COLO668 (cell line): Measurements from ENCODE around the gene PPL.
A peak's percentile ranks its signal among the peaks of the same experiment; 100 is the strongest.
"Not testable (repeated sequence)": the region's sequence is repeated elsewhere in the genome, so short reads cannot be mapped to it uniquely, and the experiment has no call there.

ENCODE experiments used
- DNase-seq: peaks from one replicate; lab custom pipeline; 2025; ENCODE audit not compliant: unreplicated experiment; lab: John Stamatoyannopoulos, UW

Gene PPL, protein sequence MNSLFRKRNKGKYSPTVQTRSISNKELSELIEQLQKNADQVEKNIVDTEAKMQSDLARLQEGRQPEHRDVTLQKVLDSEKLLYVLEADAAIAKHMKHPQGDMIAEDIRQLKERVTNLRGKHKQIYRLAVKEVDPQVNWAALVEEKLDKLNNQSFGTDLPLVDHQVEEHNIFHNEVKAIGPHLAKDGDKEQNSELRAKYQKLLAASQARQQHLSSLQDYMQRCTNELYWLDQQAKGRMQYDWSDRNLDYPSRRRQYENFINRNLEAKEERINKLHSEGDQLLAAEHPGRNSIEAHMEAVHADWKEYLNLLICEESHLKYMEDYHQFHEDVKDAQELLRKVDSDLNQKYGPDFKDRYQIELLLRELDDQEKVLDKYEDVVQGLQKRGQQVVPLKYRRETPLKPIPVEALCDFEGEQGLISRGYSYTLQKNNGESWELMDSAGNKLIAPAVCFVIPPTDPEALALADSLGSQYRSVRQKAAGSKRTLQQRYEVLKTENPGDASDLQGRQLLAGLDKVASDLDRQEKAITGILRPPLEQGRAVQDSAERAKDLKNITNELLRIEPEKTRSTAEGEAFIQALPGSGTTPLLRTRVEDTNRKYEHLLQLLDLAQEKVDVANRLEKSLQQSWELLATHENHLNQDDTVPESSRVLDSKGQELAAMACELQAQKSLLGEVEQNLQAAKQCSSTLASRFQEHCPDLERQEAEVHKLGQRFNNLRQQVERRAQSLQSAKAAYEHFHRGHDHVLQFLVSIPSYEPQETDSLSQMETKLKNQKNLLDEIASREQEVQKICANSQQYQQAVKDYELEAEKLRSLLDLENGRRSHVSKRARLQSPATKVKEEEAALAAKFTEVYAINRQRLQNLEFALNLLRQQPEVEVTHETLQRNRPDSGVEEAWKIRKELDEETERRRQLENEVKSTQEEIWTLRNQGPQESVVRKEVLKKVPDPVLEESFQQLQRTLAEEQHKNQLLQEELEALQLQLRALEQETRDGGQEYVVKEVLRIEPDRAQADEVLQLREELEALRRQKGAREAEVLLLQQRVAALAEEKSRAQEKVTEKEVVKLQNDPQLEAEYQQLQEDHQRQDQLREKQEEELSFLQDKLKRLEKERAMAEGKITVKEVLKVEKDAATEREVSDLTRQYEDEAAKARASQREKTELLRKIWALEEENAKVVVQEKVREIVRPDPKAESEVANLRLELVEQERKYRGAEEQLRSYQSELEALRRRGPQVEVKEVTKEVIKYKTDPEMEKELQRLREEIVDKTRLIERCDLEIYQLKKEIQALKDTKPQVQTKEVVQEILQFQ (N-terminal part only)

DNA sequence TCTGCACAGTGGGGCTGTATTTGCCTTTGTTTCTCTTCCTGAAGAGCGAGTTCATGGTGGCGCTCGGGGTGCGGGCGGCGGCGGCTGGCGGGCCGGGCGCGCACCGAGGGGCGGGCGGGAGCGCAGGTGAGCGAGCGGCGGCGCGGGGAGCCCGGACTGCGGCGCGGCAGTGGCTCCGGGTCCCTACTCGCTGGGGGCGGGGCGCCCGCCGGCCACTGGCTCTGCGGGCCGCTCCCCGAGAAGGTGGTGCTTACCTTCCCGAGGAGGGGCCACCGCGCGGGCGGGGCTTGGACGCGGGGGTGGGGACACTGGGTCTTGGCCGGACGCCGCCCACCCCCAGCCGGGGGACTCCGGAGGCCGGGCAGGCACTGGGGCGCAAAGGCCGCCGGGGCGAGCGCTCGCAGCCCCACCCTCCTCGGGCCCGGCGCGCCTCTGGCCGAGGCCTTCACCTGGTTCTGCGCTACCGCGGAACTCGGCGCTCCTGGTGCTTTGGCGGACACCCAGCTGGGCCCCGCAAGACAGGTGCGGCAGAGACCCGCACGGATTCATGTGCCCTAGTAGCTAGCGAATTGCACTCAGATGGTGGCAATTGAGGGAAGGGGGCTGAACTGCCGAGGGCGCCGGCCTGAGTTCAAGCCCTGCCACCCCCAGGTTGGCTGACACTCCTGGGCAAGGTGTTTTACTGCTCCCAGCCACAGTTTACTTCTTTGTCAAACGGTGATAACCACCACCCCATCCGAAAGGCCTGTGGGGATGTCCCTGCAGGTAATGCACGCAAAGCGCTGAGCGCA, at the start of gene PPL:
TSS of gene PPL (minus strand) at position 158 of the 791 bp plus-strand sequence. CDS start at position 55, 103 bp downstream.
- DNase-seq: peak; percentile 87

DNA sequence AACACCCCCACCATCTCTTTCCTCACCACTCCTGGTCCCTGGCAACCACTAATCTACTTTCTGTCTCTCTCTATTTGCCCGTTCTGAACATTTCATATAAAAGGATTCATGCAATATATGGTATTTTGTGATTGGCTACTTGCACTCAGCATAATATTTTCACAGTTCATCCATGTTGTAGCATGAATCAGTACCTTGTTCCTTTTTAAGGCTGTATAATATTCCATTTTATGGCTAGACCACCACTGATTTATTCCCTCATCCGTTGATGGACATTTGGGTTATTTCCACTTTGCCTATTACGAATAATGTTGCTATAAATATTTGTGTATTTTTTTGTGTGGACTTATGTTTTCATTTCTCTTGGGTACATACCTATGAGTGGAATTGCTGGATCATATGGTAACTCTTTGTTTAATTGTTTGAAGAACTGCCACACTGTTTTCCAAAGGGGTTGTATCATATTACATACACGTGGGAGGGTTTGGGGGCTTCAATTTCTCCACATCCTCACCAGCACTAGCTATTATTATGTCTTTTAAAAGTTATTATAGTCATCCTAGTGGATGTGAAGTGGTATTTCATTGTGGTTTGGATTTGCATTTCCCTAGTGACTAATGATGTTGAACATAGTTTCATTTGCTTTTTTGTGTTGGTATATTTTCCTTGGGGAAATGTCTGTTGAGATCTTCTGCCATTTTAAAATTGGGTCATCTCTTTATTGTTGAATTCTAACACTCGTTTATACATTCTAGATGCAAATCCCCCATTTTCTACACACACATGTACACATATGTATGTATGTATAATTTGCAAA, 47.4 kb upstream of the PPL start:
- no peak for DNase-seq

DNA sequence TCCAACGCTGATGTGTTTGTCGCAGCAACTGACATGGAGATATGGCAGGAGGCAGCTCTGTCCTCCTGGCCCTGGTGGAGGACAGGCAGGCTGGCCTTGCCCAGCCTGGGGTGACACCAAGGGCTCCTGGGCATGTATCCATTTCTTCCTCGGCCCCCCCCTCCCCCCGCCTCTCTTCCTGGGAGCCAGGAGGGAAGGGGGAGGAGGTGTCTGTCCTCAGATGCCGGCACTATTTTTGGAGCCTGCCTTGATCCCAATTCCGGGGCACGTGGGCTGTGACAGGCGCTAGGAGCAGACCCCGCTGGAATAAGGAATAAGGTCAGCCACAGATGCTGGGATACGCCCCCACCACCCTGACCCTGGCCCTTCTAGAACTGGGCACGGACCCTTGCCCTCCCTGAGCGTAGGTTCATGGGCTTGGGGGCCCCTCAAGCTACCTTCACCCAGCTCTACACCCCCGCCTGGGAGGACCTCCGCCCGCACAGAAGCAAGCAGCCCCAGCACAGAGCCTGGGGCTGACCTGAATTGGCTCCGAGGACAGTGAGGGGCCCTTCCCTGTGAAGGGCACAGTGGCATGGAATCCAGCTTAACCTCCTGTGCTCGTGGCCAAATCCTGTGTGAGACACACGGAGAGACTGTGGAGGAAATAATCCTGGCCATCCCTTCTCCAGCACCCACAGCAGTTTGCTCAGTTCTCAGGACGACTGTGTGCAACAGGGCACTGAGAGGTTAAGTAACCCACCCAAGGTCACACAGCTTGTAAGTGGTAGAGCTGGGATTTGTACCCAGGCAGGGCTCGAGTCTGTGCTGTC, 45.3 kb upstream of the PPL start:
- DNase-seq: no peak

DNA sequence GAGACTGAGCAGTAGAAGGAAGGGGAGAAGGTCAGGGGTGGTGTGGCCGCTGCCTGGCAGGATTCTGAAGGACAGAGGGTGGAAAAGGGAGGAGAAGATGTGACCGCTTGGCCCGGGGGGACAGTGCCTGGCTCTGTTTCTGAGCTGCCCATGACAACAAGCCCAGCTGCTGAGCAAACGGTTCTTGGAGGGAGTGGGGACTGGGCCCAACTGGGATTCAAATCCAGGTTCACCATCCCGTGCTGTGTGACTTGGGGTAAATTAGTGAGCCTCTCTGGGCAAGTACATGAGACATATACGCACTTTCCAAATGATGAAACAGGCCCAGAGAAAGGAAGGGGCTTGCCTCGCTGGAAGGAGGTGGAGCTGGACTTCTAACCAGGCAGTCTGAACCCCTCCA, 44.5 kb upstream of the PPL start:
- no peak for DNase-seq

DNA sequence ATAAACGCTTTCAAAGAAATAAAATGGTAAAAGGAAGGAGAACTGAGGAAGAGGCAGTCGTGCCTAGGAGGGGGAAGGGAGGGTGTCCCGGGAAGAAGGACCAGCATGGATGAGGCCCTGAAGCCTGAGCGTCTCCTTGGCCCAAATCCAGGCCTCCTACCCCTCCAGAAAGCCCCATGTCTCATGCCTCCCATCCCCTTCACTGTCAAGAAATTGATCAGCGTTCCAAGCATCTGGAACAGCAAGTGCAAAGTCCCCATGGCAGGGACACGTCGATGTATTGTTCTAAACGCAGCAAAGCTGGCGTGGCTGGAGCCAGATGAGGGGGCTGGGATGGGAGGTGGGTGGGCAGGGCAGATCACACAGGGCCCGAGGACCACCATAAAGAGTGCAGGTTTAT, 43.7 kb upstream of the PPL start:
- no peak for DNase-seq

DNA sequence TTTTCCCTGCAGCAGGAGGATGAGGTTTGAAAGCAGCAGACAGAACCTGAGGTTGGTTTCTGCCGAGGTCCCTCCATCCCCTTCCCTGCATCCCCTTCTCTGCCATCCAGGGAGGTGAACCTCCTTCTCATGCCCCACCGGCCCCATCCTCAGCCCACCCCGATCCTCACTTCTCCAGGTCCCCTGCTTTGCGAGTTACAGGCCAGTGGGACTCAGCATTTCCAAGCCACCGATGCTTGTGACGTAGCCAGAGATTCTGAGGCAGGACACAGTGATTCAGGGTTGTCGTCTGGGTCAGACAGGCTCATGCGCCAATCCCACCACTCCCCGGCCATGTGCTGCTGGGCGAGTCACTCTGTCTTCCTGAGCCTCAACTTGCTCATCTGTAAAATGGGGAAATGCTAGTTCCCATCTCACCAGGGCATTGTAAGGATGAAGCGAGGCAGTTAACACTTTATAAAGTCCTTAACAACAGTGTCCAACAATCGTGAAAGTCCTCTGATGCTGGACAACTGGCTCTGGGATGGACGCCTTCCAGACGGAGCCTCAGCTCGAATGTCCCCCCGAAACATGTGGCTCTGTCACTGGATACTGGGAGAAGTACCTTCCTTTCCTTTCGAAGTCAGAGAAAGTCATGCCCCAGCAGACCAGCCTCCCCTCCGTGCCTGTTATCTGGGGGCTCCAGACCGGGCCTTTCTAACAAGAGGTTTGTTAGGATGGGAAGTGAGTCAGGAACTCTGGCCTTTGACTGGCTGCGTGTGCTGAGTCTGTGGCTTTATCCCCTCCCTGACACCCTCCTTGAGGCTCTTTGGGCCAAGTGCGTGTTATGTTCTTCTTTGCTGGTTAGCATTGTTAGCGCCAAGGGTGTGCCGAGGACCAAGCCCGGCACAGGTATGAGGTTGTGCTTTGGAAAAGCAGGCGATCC, 43.0 kb upstream of the PPL start:
- no peak for DNase-seq

DNA sequence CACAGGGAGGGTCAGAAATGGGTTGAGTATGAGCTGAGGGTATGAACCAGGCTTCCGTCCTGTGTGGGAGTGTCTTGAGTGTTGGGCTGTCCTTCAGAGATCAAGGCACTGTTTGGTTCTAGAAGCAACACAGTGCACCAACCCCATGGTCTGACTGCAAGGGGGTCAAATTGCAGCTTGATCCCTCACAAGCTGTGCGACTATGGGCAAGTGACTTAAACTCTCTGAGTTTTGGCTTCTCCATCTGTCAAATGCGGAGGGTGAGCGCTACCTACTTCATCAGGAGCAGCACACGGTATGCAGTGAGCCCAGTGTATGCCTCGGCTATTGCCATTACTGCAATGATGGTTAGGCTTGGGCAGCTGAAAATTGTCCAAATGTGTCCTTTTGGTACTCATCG, 42.2 kb upstream of the PPL start:
- DNase-seq: no peak

DNA sequence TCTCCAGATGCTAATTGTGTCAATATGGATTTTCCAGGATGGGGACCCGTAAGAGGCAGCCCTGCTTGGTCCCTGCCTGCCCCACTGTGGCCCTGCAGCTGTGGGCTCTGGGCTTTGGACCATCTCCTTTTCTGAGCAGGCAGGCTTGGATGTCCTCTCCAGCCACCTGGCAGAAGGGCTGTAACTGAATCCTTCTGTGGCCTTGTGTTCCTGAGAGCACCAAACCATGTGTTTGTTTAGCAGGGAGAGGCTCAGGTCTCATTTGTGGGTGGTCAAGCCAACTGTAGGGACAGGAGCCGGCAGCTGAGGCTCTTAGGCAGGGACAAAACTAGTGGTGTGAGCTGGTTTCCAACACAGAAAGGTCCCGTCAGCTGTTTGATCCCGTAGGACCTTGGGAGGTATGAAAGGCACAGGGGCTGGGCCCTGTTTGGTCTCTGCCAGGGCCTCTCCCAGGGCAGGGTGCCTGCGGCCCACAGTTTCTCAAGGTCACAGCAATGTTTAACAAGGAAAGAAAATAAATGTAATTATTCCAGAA, 39.7 kb upstream of the PPL start:
- peak; percentile 61 for DNase-seq

DNA sequence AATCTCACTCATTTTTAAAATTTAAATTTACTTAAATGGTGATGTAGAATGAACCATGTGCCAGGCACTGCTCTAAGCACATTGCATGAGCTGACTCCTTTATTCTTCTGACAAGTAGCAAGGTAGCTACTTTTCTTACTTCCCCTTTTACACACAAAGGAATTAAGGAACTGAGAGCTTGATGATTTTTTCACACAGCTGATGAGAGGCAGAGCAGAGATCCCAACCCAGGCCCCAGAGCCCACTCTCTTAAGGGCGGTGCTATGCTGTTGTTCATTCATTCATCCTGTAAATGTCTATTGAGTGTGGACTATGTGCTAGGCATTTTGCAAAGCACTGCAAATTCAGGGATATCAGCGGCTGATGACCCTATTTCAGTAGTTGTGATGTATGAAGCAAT, 39.1 kb upstream of the PPL start:
- DNase-seq: no peak

DNA sequence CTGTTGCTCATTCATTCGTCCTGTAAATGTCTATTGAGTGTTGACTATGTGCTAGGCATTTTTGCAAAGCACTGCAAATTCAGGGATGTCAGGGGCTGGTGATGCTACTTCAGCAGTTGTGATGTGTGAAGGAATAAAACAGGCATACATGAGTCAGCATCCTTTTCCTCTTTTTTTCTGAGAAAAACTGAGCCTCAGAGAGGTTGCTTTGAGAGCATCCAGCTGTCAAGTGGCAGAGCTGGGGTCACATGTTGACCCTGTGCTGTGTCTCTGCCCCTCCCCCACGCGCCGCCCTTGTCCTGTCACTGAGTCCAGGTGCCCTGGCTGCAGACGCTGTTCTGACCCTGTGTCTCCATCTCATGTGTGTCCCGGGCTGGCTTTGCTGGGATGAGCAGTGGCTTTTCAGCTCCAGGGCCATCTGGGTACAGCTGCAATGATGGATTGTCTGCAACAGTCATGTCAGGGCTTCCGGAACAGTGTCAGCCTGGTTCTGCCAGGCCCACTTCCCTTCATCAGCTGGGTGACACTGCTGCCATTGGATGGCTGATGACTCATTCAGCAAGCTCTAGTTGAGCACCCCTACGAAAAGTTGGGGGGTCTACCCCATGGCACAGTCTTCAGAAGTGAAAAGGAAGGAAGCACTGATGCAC, 36.1 kb upstream of the PPL start:
- DNase-seq: no peak

DNA sequence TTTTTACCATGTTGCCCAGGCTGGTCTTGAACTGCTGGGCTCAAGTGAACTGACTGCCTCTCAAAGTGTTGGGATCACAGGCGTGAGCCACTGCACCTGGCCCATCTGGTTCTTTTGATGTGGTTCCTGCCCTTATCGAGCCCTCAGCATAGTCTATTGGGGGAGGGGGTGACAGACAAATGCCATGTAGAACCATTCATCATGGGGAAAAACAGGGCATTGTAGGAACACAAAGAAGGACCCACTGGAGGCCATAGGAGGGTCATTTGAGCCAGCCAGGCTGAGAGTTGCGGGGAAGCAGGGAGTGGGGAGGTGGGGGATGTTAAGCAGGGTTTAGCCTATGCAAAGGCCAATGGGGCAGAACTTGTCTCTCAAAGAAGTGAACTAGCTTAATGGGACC, 33.1 kb upstream of the PPL start:
- no peak for DNase-seq

DNA sequence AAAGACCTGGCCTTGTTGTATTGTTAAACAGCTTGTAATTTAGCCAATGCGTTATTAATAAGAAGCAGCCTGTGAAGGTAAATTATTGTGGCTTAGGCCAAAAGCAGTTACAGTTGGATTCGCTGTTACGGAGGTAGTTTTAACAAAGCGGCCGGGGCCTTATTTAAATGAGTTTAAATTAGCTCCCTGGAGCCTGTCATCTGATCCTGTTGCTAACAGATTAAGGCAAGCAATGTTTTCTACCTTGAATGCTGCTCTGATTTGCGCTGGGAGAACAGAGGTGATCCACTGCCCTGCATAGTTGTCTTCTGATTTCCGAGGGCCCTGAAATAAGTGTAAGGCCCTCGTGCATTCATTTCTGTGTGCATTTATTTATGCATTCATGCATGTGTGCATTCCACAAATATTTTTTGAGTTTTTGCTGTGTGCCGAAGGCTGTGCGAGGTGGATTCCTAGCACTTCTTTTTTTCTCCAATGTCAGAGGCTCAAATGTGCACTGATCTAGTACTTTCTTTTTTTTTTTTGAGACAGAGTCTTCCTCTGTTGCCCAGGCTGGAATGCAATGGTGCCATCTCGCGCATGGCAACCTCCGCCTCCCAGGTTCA, 32.0 kb upstream of the PPL start:
- DNase-seq: no peak

DNA sequence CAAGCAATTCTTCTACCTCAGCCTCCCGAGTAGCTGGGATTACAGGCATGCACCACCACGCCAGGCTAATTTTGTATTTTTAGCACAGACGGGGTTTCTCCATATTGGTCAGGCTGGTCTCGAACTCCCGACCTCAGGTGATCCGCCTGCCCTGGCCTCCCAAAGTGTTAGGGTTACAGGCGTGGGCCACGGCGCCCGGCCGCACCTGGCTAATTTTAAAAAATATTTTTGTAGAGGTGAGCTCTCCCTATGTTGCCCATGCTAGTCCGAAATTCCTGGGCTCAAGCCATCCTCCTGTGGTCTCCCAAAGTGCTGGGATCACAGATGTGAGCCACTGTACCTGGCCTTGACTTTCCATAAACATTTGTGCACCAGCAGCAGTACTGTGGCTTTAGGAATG, 31.3 kb upstream of the PPL start:
- not testable (repeated sequence) for DNase-seq

DNA sequence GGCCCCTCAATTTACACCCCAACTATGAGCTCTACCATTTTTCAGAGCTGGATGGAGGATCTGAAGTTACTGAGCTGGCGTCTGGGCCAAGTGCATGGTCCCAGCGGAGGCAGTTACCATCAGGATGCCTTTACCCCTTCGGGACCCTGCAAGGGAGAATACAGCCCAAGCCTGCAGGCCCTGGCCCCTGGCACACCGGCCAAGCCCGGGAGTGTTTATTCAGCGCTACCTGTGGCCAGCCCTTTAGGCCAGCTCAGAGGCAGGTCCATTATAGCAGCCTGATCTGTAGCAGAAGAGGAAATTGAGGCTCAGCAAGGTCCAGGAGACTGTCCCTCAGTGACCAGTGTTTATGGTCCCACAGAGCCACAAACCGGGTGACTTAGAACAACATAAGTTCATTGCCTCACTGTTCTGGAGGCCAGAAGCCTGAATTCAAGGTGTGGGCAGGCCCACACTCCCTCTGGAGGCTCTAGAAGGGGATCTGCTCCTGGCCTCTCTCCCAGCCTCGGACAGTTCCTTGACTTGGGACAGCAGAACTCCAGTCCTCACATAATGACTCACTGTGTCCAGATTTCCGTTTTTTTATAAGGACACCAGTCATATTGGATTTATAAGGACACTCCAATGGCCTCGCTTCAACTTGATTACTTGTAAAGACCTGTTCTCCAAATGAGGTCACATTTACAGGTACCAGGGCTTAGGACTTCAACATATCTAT, 29.9 kb upstream of the PPL start:
- DNase-seq: no peak

DNA sequence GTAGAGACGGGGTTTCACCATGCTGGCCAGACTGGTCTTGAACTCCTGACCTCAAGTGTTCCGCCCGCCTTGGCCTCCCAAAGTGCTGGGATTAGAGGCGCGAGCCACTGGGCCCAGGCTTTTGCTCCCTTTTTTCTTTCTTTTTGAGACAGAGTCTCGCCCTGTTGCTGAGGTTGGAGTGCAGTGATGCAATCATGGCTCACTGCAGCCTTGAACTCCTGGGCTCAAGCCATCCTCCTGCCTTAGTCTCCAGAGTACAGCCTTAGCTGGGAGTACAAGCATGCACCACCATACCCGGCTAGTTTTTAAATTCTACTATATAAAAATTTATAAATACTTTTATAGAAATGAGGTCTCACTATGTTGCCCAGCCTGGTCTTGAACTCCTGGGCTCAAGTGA, 26.6 kb upstream of the PPL start:
- DNase-seq: not testable (repeated sequence)

DNA sequence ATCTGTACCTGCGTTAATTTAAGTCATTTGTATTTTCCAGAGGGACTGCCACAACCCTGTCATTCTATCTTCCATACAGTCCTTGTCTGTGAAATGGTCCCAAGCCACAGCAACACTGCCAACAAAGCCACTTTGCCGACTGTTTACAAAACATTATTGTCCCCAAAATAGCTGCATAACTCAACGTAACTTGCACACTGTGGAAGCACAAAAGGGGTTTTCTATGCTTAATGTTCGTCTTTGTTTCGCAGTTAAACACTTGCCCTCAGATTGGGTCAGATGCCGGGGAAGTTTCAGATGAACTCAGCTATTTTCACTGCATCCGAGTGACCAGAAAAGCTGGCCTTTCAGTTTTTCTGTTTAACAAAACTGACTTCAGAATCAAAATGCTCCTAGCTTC, 25.8 kb upstream of the PPL start:
- DNase-seq: no peak
